HL-60 (cell line): ENCODE measurements around the gene H1-8.

Experiments
- DNase-seq, 2 experiments: peaks; one replicate each; pipeline ENCODE4 v3.0.0-alpha.2; 2010 to 2020; ENCODE audit warnings: low read depth in 1 of 2, low spot score in 1 of 2
- H3K27ac ChIP-seq: fragments of 250-450 bp; sonication (Bioruptor Pico); replicated peaks from 2 replicates; pipeline ENCODE4 v1.5.1; 2020; ENCODE audit warnings: mild to moderate bottlenecking, moderate library complexity
- H3K27me3 ChIP-seq: fragments of 250-450 bp; sonication (Bioruptor Pico); 2 replicates; pipeline ENCODE4 v1.5.1; 2021; ENCODE audit warnings: mild to moderate bottlenecking, moderate library complexity; ENCODE audit not compliant: insufficient read depth, poor library complexity, severe bottlenecking
- H3K4me3 ChIP-seq: replicated peaks from 2 replicates; pipeline ENCODE4 v1.5.1; 2011; ENCODE audit warnings: mild to moderate bottlenecking, control low read depth, low read length; ENCODE audit not compliant: insufficient read depth
- GABPA ChIP-seq: IDR thresholded peaks from 2 replicates; pipeline ENCODE4 v1.6.1; 2012; ENCODE audit warnings: low read depth
- POLR2AphosphoS5 ChIP-seq: IDR thresholded peaks from 2 replicates; pipeline ENCODE4 v1.6.1; 2012; ENCODE audit warnings: low read depth
- SPI1 ChIP-seq: IDR thresholded peaks from 2 replicates; pipeline ENCODE4 v1.6.1; 2012; ENCODE audit warnings: low read depth, mild to moderate bottlenecking, borderline replicate concordance
- TF ChIP-seq, protein P1 (sequence below): IDR thresholded peaks from 2 replicates; pipeline ENCODE4 v1.6.1; 2012; ENCODE audit warnings: low read depth; ENCODE audit not compliant: insufficient replicate concordance
- TF ChIP-seq, protein P2 (sequence below): IDR thresholded peaks from one replicate; pipeline ENCODE4 v1.5.1; 2011; ENCODE audit warnings: low read length, control low read depth, inconsistent platforms; ENCODE audit not compliant: insufficient read depth

H1-8 gene

DNA sequence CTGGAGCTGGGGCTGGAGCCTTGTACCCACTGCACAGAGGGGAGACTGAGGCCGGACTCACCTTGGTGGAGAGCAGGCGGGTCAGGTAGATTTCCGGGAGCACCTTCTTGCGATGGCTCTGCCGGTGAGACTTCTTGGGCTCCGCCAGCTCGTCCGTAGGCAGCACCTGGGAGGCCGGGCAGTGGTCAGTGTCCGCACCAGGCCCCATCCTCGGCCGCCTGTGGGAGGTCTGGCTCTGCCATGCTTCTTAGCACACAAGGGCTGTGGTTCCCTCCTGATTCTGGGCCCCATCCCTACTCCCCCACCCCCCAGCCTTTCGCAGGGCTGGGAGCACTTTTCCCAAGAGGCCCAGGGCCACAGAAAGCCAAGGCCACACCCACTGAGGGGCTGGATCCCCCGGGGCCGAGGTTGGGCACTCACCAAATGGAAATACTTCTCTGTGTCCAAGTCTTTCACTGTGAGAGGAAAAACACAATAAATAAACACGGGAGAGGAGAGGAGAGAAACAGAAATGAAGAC is 17.4 kb downstream of the H1-8 start:
- H3K27me3 ChIP-seq = no peaks in the 10 kb centered on the region
- H3K4me3 ChIP-seq = no peak overlapping the region
- no peak for DNase-seq
- TF ChIP-seq SPI1 (no peak), GABPA (no peak), POLR2AphosphoS5 (no peak)
- TF ChIP-seq, protein P1, sequence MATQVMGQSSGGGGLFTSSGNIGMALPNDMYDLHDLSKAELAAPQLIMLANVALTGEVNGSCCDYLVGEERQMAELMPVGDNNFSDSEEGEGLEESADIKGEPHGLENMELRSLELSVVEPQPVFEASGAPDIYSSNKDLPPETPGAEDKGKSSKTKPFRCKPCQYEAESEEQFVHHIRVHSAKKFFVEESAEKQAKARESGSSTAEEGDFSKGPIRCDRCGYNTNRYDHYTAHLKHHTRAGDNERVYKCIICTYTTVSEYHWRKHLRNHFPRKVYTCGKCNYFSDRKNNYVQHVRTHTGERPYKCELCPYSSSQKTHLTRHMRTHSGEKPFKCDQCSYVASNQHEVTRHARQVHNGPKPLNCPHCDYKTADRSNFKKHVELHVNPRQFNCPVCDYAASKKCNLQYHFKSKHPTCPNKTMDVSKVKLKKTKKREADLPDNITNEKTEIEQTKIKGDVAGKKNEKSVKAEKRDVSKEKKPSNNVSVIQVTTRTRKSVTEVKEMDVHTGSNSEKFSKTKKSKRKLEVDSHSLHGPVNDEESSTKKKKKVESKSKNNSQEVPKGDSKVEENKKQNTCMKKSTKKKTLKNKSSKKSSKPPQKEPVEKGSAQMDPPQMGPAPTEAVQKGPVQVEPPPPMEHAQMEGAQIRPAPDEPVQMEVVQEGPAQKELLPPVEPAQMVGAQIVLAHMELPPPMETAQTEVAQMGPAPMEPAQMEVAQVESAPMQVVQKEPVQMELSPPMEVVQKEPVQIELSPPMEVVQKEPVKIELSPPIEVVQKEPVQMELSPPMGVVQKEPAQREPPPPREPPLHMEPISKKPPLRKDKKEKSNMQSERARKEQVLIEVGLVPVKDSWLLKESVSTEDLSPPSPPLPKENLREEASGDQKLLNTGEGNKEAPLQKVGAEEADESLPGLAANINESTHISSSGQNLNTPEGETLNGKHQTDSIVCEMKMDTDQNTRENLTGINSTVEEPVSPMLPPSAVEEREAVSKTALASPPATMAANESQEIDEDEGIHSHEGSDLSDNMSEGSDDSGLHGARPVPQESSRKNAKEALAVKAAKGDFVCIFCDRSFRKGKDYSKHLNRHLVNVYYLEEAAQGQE = no peak
- TF ChIP-seq, protein P2, sequence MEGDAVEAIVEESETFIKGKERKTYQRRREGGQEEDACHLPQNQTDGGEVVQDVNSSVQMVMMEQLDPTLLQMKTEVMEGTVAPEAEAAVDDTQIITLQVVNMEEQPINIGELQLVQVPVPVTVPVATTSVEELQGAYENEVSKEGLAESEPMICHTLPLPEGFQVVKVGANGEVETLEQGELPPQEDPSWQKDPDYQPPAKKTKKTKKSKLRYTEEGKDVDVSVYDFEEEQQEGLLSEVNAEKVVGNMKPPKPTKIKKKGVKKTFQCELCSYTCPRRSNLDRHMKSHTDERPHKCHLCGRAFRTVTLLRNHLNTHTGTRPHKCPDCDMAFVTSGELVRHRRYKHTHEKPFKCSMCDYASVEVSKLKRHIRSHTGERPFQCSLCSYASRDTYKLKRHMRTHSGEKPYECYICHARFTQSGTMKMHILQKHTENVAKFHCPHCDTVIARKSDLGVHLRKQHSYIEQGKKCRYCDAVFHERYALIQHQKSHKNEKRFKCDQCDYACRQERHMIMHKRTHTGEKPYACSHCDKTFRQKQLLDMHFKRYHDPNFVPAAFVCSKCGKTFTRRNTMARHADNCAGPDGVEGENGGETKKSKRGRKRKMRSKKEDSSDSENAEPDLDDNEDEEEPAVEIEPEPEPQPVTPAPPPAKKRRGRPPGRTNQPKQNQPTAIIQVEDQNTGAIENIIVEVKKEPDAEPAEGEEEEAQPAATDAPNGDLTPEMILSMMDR = no peak
- no peak overlapping the region for H3K27ac ChIP-seq

DNA sequence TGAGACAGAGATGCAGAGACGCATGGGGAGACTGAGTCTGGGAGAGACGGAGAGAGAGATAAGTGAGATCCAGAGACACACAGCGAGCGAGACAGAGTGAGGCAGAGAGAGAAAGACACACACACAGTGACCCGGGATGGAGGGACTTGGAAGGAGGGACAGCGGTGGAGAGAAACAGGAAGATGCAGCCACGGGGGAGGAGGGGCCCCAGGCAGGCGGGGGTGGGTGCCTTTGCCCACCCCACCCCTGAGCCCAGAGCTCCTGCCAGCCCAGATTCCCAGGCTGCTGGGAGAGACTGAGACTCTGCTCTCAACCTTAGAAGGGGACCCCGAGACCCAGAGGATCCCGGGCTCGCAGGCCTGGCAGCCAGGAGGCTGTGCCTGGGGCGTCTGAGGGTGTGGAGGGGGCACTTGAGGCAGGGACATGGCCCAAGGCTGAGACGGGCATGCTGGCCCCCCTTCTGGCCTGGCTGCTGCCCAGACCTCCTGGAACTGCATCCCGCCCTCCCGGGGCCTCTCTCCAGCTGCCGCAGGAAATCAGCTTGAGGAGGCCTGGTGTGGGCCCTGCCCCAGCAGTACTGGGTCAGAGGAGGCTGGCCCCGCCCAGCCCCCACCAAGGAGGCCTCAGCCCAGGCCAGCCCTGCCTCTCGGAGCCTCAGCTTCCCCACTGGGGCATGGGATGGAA is 18.1 kb downstream of the H1-8 start:
- Histone ChIP-seq H3K4me3 (no peak overlapping the region), H3K27ac (no peak overlapping the region), H3K27me3 (no peaks in the 10 kb centered on the region)
- DNase-seq = no peak
- TF ChIP-seq, protein P1 = no peak
- TF ChIP-seq POLR2AphosphoS5 (no peak), SPI1 (no peak), GABPA (no peak)
- TF ChIP-seq, protein P2 = no peak

DNA sequence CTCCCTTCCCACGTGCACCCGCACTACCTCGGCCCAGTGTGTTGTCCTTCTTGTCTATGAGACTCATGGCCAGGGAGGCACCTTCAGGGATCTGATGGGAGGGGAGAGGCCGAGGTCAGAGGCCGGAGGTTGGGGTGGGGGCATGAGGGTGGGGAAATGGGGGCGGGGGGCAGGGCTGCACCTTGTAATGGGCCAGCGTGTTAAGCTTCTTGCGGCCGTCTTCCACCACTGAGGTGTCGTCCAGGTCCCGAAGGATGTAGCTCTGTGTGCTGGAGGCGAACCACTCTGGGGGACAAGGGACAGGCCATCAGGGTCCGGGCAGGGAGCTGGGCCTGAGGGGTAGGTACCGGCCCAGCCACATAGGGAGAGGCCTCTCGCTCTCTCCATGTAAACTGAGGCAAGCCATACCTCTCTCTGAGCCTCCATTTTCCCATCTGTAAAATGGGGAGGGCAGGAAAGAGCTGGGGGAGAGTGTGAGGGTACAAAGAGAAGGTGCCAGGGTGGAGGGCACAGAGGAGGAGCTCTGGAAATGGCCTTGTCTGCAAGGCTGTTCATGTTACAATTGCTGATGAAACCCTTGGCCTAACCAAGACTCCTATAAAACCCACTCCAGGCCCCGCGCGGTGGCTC is 18.8 kb downstream of the H1-8 start:
- Histone ChIP-seq H3K27me3 (no peaks in the 10 kb centered on the region), H3K4me3 (no peak overlapping the region), H3K27ac (no peak overlapping the region)
- DNase-seq = no peak
- TF ChIP-seq, protein P1 = no peak
- TF ChIP-seq, protein P2 = no peak
- no peak for TF ChIP-seq SPI1
- TF ChIP-seq POLR2AphosphoS5 = no peak
- no peak for TF ChIP-seq GABPA
